Epithelial cell of esophagus (primary cell): Measurements from ENCODE around the gene LMAN2L.

ENCODE experiments used
- DNase-seq: peaks from one replicate; pipeline ENCODE4 v3.0.0; 2010; ENCODE audit warnings: low read depth
- H3K4me3 ChIP-seq: 2 replicates; pipeline ENCODE4 v1.5.1; 2011; ENCODE audit warnings: mild to moderate bottlenecking, low read length, control low read depth
- TF ChIP-seq, protein P1 (sequence below): IDR thresholded peaks from 2 replicates; pipeline ENCODE4 v1.5.1; 2011; ENCODE audit warnings: low read depth, mild to moderate bottlenecking, low read length, control low read depth, inconsistent platforms; ENCODE audit not compliant: insufficient read depth; ENCODE audit errors: missing control alignments

The LMAN2L gene

DNA sequence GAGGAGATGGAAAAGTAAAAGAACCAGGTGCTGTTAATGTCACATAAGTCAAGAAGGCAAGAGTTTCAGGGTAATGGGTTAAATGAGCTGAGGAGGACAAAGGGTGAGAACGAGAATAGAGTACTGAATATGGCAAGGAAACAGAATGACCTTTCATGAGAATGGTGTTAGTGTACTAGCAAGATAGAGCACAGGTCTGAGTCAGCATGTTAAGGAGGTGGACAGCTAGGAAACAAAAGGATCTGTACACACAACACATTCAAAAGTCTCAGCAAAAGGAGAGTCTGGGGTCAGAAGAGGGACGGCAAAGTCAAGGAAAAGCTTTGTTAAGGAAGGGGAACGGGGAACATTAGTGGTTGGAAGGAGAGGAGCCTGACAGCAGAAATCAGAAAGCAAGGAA is 28.9 kb downstream of the LMAN2L start:
- DNase-seq = no peak
- TF ChIP-seq, protein P1, sequence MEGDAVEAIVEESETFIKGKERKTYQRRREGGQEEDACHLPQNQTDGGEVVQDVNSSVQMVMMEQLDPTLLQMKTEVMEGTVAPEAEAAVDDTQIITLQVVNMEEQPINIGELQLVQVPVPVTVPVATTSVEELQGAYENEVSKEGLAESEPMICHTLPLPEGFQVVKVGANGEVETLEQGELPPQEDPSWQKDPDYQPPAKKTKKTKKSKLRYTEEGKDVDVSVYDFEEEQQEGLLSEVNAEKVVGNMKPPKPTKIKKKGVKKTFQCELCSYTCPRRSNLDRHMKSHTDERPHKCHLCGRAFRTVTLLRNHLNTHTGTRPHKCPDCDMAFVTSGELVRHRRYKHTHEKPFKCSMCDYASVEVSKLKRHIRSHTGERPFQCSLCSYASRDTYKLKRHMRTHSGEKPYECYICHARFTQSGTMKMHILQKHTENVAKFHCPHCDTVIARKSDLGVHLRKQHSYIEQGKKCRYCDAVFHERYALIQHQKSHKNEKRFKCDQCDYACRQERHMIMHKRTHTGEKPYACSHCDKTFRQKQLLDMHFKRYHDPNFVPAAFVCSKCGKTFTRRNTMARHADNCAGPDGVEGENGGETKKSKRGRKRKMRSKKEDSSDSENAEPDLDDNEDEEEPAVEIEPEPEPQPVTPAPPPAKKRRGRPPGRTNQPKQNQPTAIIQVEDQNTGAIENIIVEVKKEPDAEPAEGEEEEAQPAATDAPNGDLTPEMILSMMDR = no peak
- H3K4me3 ChIP-seq = no peak overlapping the region

DNA sequence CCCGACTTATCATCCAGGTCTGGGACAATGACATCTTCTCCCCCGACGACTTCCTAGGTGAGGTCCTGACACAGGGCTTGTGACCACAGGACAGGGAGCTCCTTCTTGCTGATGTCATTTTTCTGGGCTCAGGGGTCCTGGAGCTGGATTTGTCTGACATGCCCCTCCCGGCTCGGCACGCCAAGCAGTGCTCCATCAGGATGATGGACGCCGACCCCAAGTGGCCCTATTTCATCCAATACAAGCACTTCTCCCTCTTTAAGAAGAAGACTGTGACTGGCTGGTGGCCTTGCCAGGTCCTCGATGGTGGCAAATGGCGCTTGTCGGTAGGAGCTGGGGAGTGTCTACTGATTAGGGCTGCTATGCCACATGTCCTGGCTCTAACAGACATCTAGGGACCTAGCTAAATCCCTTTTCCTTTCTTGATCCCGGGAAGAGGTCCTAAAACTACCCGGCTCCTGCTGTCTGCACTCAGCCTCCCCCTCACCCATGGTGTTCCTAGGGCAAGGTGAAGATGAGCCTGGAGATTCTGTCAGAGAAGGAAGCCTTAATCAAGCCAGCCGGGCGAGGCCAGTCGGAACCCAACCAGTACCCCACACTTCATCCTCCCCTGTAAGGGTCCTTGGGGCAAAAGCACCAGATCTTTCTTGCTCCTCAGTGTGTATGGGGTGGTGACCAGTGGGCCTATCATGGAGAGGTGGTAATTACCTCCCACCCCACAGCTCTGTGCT is 36.7 kb downstream of the LMAN2L start:
- TF ChIP-seq, protein P1 = no peak
- no peak for DNase-seq
- H3K4me3 ChIP-seq = no peak overlapping the region

DNA sequence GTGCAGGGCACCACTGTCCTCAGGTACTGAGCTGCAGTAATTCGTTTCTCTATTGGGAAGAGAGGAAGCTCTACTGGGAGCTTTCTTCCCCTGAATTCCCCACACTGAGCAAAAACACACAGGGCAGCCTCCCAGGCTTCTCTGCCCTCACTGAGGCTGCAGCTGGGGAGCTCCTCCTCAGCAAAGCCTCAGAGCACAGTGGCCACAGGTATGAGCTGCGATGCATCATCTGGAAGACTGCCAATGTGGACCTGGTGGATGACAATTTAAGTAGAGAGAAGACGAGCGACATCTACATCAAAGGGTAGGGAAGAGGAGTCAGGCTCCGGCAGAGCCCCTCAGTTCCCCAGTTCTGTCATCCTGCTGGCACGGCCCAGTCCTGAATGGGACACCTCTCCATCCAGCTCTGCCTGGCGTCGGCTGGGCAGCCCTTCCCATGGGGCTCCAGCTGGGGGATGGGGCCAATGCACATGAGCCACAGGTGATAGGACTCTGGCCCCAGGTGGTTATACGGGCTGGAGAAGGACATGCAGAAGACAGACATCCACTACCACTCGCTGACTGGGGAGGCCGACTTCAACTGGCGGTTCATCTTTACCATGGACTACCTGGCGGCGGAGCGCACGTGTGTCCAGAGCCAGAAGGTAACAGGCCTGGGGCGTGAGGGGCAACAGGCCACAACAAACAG is 37.6 kb downstream of the LMAN2L start:
- TF ChIP-seq, protein P1 = no peak
- peak; percentile 80 for DNase-seq
- H3K4me3 ChIP-seq = no peak overlapping the region

DNA sequence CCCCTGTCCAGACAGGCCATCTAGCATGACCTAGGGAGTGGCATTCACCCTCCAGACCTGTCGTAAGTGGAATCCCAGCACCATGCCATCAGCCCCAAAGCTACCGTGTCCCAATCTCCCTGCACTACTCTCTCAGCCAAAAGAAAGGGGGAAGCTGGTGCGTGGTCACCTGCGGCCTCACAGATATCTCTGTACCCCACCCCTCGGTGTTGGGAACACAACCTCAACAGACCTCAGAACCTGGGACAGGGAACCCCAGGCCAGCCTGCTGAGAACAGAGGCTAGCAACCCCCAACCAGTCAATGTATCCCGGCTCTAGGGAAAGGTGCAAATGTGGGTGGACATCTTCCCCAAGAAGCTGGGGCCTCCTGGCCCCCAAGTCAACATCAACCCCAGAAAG is 38.2 kb downstream of the LMAN2L start:
- DNase-seq = no peak
- TF ChIP-seq, protein P1 = no peak
- H3K4me3 ChIP-seq = no peak overlapping the region

DNA sequence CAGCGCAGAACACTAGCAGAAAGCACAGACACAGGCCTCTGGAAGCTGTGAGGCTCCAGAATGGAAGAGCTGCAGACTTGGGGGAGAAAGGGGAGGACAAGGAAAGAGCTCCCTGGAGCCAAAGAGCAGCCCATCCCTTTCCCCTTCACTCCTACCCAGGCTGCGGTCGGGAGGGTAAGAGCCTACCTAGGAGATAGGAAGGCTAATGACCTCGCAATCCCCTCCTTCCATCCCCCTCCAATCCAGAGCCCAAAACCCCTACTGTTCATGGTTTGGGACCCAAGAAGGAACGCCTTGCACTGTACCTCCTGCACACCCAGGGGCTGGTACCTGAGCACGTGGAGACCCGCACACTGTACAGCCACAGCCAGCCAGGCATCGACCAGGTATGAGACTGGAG is 39.8 kb downstream of the LMAN2L start:
- TF ChIP-seq, protein P1 = no peak
- no peak overlapping the region for H3K4me3 ChIP-seq
- no peak for DNase-seq

DNA sequence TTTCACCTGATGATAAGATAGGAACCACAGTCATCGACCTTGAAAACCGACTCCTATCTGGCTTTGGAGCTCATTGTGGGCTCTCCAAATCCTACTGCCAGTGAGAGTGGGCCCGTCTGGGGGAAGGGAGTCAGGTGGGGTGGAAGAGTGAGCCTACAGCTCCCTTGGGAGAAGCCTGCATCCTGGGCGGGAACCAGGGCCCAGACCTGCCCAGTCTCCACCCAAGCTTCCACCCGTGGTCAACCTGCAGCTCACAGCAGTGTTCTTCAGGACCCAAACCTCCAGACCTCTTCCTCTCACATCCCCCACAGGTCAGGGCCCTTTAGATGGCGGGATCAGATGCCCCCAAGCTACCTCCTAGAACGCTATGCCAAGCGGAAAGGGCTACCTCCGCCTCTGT is 40.2 kb downstream of the LMAN2L start:
- no peak for DNase-seq
- TF ChIP-seq, protein P1 = no peak
- H3K4me3 ChIP-seq = no peak overlapping the region

DNA sequence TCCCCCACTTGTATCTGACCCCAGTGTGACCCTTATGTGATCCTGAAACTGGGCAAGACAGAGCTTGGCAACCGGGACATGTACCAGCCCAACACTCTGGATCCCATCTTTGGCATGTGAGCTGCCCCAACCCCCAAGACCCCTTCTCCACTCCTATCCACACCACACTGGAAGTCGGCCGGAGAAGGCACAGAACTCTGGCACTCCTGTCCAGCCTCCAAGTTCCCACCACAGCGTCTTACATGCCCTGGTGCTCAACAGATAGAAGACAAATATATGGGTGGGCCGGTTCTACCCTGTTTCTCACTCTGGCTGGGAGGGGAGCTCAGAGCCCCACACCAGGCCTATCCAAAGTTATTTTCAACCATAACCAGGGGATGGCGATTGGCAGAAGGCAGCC is 40.8 kb downstream of the LMAN2L start:
- TF ChIP-seq, protein P1 = no peak
- no peak overlapping the region for H3K4me3 ChIP-seq
- no peak for DNase-seq
